Right lobe of liver (tissue), 6 donors: Measurements from ENCODE around the gene ELF2. TPM values are rescaled to one million over a fixed set of nuclear protein-coding genes. Genes with fewer than 3 reads are reported as not detected.
A peak's percentile ranks its signal among the peaks of the same experiment; 100 is the strongest.
"Not testable (repeated sequence)": the region's sequence is repeated elsewhere in the genome, so short reads cannot be mapped to it uniquely, and the experiment has no call there.

Experiments used
- ATAC-seq, 4 donors: fragments of 200-7000 bp; cut with Tn5 transposase; one replicate each; pipeline ENCODE4 v1.9.1; 2020; ENCODE audit warnings: mild to moderate bottlenecking in 4 of 4, moderate library complexity in 4 of 4
- DNase-seq, 3 donors: peaks; one replicate each; pipeline ENCODE4 v3.0.0-alpha.2; 2020
- H3K27ac ChIP-seq, 3 donors: fragments of 200-600 bp; one replicate each; pipeline ENCODE4 v1.8.0; 2022
- H3K27me3 ChIP-seq, 2 donors: fragments of 200-600 bp; one replicate each; pipeline ENCODE4 v1.8.0; 2022
- H3K36me3 ChIP-seq, 4 donors: fragments of 200-600 bp; sonication (generic) in 1 of 4; one replicate each; pipeline versions ENCODE4 v1.5.1 to v1.8.0; 2017 to 2022; ENCODE audit warnings: control low read depth in 1 of 4
- H3K4me1 ChIP-seq, 4 donors: fragments of 200-600 bp; sonication (generic) in 1 of 4; one replicate each; pipeline versions ENCODE4 v1.5.1 to v1.8.0; 2017 to 2022; ENCODE audit warnings: control low read depth in 1 of 4
- H3K4me3 ChIP-seq, 3 donors: fragments of 200-600 bp; one replicate each; pipeline ENCODE4 v1.8.0; 2022
- H3K9me3 ChIP-seq, 4 donors: fragments of 200-600 bp; sonication (generic) in 1 of 4; one replicate each; pipeline versions ENCODE4 v1.5.1 to v1.8.0; 2017 to 2022; ENCODE audit warnings: control low read depth in 1 of 4
- POLR2A ChIP-seq: fragments of 450-650 bp; IDR thresholded peaks from one replicate; pipeline ENCODE4 v1.6.1; 2017; ENCODE audit warnings: antibody characterized with exemption, mild to moderate bottlenecking
- WGBS: methylation state at CpG from one replicate; pipeline ENCODE4 v1.1.6; 2018; ENCODE audit warnings: low coverage, low lambda C conversion rate; ENCODE audit not compliant: insufficient coverage; ENCODE audit errors: missing lambda C conversion rate; 5-methylcytosine and 5-hydroxymethylcytosine counted together
- intact Hi-C, 2 donors: fragments of 100-400 bp; cut with DNase I; formaldehyde crosslinking; loops; one replicate each; pipeline versions ENCODE4 v1.11.2 to v1.14.1; 2022
- total RNA-seq, 6 experiments: library from RNA; depleted of rRNA in 2 of 6; stranded (reverse); fragments of >200 nt in 2 of 6; fragmentation: NEBNext Ultra II Directional in 3 of 6; extraction: Animal tissue kit (Norgen Biotek cat#: 25700) in 3 of 6; gene quantifications; one replicate each; pipeline versions ENCODE4 v1.1.0 to v1.2.4, GENCODE V29; 2016 to 2023
- TF ChIP-seq, protein P1 (sequence below), 4 donors: fragments of 200-600 bp in 3 of 4; fragments of 450-650 bp in 1 of 4; IDR thresholded peaks; one replicate each; pipeline versions ENCODE4 v1.5.1 to v1.8.0; 2016 to 2022; ENCODE audit warnings: antibody characterized with exemption in 4 of 4, mild to moderate bottlenecking in 2 of 4
- donor health status: DM: no; HTN: yes; CAD: no.
- donor health status: DM: no; HTN: no; CAD: no.
- donor health status: DM: no; HTN: no; CAD: no.
- donor health status: DM: no; HTN: yes; CAD: no.
- donor health status: DM: no; HTN: yes; CAD: no.

ELF2 gene
- total RNA-seq, 6 experiments from 2014 or later, result 14.0 to 24.3 (median 16.7) TPM

DNA sequence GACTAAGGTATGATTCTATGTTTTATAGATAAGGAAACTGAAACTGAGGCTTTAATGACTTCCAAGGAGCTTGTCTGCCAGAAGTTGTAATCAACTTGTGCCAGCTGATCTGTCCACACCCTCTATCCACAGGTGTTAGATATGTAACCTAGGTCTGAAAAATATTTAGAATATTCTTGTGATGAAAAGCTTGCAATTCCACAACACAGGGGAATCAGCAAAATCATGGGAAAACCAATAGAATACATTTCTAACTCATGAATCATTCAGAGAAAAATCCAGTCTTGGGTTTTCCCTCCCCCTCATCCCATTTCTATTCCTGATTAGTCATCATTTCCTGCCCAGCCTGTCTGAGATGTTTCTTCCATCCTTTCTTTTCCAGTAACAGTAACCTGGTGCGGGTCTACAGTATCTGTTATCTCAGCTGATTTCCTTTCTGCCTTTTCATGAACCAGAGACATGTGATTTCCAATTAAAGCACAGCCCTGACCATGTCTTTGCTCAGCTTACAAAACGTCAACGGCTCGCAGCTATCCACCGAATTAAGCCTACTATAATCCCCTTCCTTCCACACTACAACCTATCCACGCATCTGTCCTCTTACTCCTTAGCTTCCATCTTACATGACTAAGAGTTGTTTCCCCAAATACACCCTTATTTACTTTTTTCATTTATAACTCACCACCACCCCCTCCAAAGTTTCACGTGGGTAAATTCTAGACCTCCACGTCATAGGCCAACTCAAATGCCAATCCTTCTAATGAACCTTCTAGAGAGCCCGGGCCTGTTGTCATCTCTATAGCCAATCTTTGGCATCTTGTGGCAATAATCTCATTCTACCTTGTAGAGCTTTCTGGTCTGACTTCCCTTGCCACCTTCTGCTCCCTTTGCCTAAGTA lies 162.4 kb downstream of the ELF2 start:
- intact Hi-C loops, result no loop called here
- DNase-seq, result no peak
- TF ChIP-seq, protein P1, sequence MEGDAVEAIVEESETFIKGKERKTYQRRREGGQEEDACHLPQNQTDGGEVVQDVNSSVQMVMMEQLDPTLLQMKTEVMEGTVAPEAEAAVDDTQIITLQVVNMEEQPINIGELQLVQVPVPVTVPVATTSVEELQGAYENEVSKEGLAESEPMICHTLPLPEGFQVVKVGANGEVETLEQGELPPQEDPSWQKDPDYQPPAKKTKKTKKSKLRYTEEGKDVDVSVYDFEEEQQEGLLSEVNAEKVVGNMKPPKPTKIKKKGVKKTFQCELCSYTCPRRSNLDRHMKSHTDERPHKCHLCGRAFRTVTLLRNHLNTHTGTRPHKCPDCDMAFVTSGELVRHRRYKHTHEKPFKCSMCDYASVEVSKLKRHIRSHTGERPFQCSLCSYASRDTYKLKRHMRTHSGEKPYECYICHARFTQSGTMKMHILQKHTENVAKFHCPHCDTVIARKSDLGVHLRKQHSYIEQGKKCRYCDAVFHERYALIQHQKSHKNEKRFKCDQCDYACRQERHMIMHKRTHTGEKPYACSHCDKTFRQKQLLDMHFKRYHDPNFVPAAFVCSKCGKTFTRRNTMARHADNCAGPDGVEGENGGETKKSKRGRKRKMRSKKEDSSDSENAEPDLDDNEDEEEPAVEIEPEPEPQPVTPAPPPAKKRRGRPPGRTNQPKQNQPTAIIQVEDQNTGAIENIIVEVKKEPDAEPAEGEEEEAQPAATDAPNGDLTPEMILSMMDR (IDR thresholded peaks at IDR 0.05), result no peak
- TF ChIP-seq POLR2A, result no peak
- no peaks in the 10 kb centered on the region for H3K9me3 ChIP-seq
- 38% methylated on average over 9 of the region's 9 CpGs for WGBS
- no peaks in the 10 kb centered on the region for H3K27me3 ChIP-seq
- peak; percentile 0 to 57 (median 2) for ATAC-seq
- H3K4me3 ChIP-seq, result peak overlapping the region; percentile 58 to 82 (median 65)
- H3K4me1 ChIP-seq, result peaks cover 0 to 23% (median 4%) of the 10 kb centered on the region in 4 donors
- peak overlapping the region; percentile 95 to 98 (median 96) for H3K27ac ChIP-seq
- H3K36me3 ChIP-seq, result no peaks in the 10 kb centered on the region

DNA sequence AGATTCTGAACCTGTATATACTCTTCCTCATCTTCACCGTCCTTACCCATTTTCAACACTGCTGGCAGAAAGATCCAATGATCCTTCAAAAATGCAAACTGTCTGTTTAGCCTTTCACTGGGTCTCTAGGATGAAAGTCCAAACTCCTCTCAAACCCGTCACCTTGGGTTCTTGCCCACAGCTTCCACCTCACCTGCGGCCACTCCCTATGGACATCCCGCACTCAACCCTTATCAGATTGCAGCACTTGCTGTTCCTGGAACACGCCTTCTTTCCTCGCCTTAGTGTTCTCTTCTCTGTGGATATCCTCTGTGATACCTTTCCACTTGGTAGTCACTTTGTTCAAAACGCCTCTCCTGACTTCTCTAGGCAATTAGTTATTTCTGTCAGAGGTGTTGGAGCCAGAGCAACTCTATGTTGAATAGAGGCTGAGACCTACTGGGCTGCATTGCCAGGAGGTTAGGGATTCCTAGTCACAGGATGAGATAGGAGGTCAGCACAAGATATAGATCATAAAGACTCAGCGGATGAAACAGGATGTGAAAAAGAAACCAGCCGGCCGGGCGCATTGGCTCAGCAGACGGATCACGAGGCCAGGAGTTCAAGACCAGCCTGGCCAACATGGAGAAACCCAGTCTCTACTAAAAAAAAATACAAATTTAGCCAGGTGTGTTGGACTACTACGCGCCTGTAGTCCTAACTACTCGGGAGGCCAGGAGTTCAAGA lies 165.6 kb downstream of the ELF2 start:
- H3K27me3 ChIP-seq, result no peaks in the 10 kb centered on the region
- 41% methylated on average over 13 of the region's 16 CpGs for WGBS
- no peaks in the 10 kb centered on the region for H3K9me3 ChIP-seq
- no peaks in the 10 kb centered on the region for H3K36me3 ChIP-seq
- no peak overlapping the region for H3K4me3 ChIP-seq
- peaks cover 0 to 16% (median 0%) of the 10 kb centered on the region in 4 donors for H3K4me1 ChIP-seq
- H3K27ac ChIP-seq, result peak overlapping the region in 1 of 3 donors; percentile 3
- peak; percentile 34 to 64 (median 56) for DNase-seq
- TF ChIP-seq, protein P1 (IDR thresholded peaks at IDR 0.05), result no peak
- TF ChIP-seq POLR2A, result no peak
- intact Hi-C loops, result no loop called here
- ATAC-seq, result no peak

DNA sequence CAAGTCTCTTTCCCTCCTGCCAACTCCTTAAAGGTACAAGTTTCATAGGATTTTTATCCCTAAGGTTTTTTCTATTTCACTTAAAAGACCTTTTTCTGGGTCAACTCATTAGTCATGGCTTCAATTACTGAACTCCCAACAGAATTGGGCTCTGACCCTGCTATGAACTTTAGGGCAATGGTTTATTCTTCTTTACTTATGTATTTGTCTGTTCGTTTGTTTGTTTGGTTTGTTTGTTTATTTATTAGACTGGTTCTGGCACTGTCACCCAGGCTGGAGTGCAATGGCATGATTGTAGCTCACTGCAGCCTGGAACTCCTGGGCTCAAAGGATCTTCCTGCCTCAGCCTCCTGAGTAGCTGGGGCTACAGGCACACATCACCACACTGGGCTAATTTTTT lies 167.3 kb downstream of the ELF2 start:
- intact Hi-C loops, result no loop called here
- H3K9me3 ChIP-seq, result no peaks in the 10 kb centered on the region
- no peak overlapping the region for H3K4me3 ChIP-seq
- DNase-seq (no peak), ATAC-seq (peak; percentile 47 to 63 (median 57))
- WGBS, result 11% methylated on average over 1 of the region's 1 CpG
- peaks cover 0 to 11% (median 0%) of the 10 kb centered on the region in 4 donors for H3K4me1 ChIP-seq
- H3K27ac ChIP-seq, result peak overlapping the region in 1 of 3 donors; percentile 47
- no peaks in the 10 kb centered on the region for H3K27me3 ChIP-seq
- TF ChIP-seq POLR2A, result no peak
- TF ChIP-seq, protein P1 (IDR thresholded peaks at IDR 0.05), result no peak
- H3K36me3 ChIP-seq, result no peaks in the 10 kb centered on the region

DNA sequence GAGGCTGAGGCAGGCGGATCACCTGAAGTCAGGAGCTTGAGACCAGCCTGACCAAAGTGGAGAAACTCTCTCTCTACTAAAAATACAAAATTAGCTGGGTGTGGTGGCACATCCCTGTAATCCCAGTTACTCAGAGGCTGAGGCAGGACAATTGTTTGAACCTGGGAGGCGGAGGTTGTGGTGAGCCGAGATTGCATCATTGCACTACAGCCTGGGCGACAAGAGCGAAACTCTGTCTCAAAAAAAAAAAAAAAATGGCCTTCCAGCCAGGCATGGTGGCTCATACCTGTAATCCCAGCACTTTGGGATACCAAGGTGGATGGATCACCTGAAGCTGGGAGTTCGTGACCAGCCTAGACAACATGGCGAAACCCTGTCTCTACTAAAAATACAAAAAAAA lies 168.7 kb downstream of the ELF2 start:
- H3K4me3 ChIP-seq, intact Hi-C loops, ATAC-seq, H3K27me3 ChIP-seq, H3K27ac ChIP-seq, DNase-seq, H3K9me3 ChIP-seq, H3K36me3 ChIP-seq: not testable (repeated sequence)
- peaks cover 0 to 10% (median 0%) of the 10 kb centered on the region in 4 donors for H3K4me1 ChIP-seq
- 100% methylated on average over 7 of the region's 7 CpGs for WGBS

DNA sequence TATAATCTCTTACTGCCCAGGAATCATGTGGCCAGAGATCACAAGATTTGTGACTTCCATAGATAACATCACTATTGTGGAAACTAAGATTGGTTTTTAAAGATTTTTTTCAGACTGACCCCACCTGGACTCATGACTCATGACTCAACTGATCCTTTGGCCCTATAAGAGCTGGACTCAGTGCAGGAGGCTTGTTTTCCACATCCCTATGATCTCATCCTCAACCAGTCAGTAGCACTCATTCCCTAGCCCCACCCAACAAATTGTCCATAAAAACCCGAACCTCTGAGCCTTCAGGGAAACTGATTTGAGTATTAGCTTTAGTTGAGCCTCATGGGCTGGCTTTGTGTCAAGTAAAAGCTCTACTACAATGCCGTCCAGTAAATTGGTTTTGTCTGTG lies 169.4 kb downstream of the ELF2 start:
- no peaks in the 10 kb centered on the region for H3K27me3 ChIP-seq
- H3K36me3 ChIP-seq, result no peaks in the 10 kb centered on the region
- ATAC-seq, result no peak
- no peak overlapping the region for H3K4me3 ChIP-seq
- DNase-seq, result no peak
- 88% methylated on average over 1 of the region's 2 CpGs for WGBS
- H3K4me1 ChIP-seq, result peaks cover 0 to 10% (median 0%) of the 10 kb centered on the region in 4 donors
- H3K27ac ChIP-seq, result no peak overlapping the region
- TF ChIP-seq, protein P1 (IDR thresholded peaks at IDR 0.05), result no peak
- TF ChIP-seq POLR2A, result no peak
- intact Hi-C loops, result no loop called here
- H3K9me3 ChIP-seq, result no peaks in the 10 kb centered on the region
